SK-N-SH treated with all-trans-retinoic acid at 6 μM for 48 hours (cell line): ENCODE data around the gene EDNRB.

Experiments used
- ESRRG ChIP-seq: fragments of 250-450 bp; sonication (Bioruptor Pico); IDR thresholded peaks from 2 replicates; pipeline ENCODE4 v1.6.1; 2021; ENCODE audit warnings: mild to moderate bottlenecking
- ISL1 ChIP-seq: fragments of 250-450 bp; sonication (Bioruptor Pico); IDR thresholded peaks from 2 replicates; pipeline ENCODE4 v2.1.2; 2022; ENCODE audit warnings: mild to moderate bottlenecking, moderate library complexity
- OSR1 ChIP-seq: fragments of 250-450 bp; sonication (Bioruptor Pico); IDR thresholded peaks from 2 replicates; pipeline ENCODE4 v1.8.0; 2022; ENCODE audit warnings: moderate library complexity, mild to moderate bottlenecking, inconsistent platforms
- SNAI2 ChIP-seq: fragments of 250-450 bp; sonication (Bioruptor Pico); IDR thresholded peaks from 2 replicates; pipeline ENCODE4 v1.5.0; 2020; ENCODE audit warnings: mild to moderate bottlenecking, moderate library complexity
- TCF4 ChIP-seq: fragments of 250-450 bp; sonication (Bioruptor Pico); IDR thresholded peaks from 2 replicates; pipeline ENCODE4 v1.8.0; 2021; ENCODE audit warnings: mild to moderate bottlenecking, moderate library complexity, borderline replicate concordance
- ZC3H10 ChIP-seq: fragments of 250-450 bp; sonication (Bioruptor Pico); IDR thresholded peaks from 2 replicates; pipeline ENCODE4 v1.5.1; 2021; ENCODE audit warnings: mild to moderate bottlenecking, moderate library complexity
- ZFP3 ChIP-seq: fragments of 250-450 bp; sonication (Bioruptor Pico); IDR thresholded peaks from 2 replicates; pipeline ENCODE4 v1.5.0; 2020; ENCODE audit warnings: mild to moderate bottlenecking, moderate library complexity
- ZFP30 ChIP-seq: fragments of 450-650 bp; formaldehyde crosslinking; IDR thresholded peaks from 2 replicates; pipeline ENCODE4 v1.5.0; 2022; ENCODE audit warnings: mild to moderate bottlenecking, moderate library complexity
- ZNF70 ChIP-seq: fragments of 450-650 bp; formaldehyde crosslinking; IDR thresholded peaks from 2 replicates; pipeline ENCODE4 v1.5.0; 2020; ENCODE audit warnings: mild to moderate bottlenecking, moderate library complexity
- ZNF8 ChIP-seq: fragments of 450-650 bp; formaldehyde crosslinking; IDR thresholded peaks from 2 replicates; pipeline ENCODE4 v1.5.0; 2020; ENCODE audit warnings: mild to moderate bottlenecking, moderate library complexity
- TF ChIP-seq, protein P1 (sequence below): fragments of 250-450 bp; sonication (Bioruptor Pico); IDR thresholded peaks from 2 replicates; pipeline ENCODE4 v1.8.0; 2020; ENCODE audit warnings: mild to moderate bottlenecking, moderate library complexity, borderline replicate concordance
- TF ChIP-seq, protein P2 (sequence below): fragments of 250-450 bp; sonication (Bioruptor Pico); IDR thresholded peaks from 2 replicates; pipeline ENCODE4 v1.5.1; 2020; ENCODE audit warnings: low read depth, mild to moderate bottlenecking, moderate library complexity

DNA sequence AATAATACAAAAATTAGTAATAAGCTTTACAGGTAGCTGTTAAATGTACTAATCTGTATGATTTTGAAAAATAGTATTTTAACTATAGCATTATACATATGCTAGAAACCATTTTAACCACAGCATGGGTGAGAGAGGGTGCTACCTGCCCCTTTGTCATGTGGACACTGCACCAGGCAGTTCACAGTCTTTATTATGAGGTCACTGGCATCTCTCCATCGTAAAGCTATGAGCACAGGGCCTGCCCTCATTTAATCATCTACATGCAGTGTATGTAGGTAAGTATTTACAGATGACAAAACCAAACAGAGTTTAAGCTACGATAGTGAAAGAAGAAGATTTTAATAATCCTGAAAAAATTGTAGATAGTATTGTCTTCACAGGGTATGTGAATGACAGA is 21.7 kb downstream of the EDNRB start:
- TF ChIP-seq ZNF70 (no peak), ZFP30 (CRISPR knock-in tag) (no peak), ZFP3 (CRISPR knock-in tag) (no peak), ESRRG (CRISPR knock-in tag) (no peak), OSR1 (CRISPR knock-in tag) (no peak), ZC3H10 (CRISPR knock-in tag) (no peak), TCF4 (CRISPR knock-in tag) (no peak), ISL1 (CRISPR knock-in tag) (no peak), ZNF8 (CRISPR knock-in tag) (no peak), SNAI2 (CRISPR knock-in tag) (no peak)
- TF ChIP-seq, protein P1, sequence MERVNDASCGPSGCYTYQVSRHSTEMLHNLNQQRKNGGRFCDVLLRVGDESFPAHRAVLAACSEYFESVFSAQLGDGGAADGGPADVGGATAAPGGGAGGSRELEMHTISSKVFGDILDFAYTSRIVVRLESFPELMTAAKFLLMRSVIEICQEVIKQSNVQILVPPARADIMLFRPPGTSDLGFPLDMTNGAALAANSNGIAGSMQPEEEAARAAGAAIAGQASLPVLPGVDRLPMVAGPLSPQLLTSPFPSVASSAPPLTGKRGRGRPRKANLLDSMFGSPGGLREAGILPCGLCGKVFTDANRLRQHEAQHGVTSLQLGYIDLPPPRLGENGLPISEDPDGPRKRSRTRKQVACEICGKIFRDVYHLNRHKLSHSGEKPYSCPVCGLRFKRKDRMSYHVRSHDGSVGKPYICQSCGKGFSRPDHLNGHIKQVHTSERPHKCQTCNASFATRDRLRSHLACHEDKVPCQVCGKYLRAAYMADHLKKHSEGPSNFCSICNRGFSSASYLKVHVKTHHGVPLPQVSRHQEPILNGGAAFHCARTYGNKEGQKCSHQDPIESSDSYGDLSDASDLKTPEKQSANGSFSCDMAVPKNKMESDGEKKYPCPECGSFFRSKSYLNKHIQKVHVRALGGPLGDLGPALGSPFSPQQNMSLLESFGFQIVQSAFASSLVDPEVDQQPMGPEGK, result no peak
- TF ChIP-seq, protein P2, sequence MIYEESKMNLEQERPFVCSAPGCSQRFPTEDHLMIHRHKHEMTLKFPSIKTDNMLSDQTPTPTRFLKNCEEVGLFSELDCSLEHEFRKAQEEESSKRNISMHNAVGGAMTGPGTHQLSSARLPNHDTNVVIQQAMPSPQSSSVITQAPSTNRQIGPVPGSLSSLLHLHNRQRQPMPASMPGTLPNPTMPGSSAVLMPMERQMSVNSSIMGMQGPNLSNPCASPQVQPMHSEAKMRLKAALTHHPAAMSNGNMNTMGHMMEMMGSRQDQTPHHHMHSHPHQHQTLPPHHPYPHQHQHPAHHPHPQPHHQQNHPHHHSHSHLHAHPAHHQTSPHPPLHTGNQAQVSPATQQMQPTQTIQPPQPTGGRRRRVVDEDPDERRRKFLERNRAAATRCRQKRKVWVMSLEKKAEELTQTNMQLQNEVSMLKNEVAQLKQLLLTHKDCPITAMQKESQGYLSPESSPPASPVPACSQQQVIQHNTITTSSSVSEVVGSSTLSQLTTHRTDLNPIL (CRISPR knock-in tag), result no peak
